KBM-7 (cell line): Measurements from ENCODE around the gene PRIMPOL.
"Not testable (repeated sequence)": the region's sequence is repeated elsewhere in the genome, so short reads cannot be mapped to it uniquely, and the experiment has no call there.

ENCODE experiments used
- DNase-seq: peaks from one replicate; pipeline ENCODE4 v3.0.0-alpha.2; 2015
- in situ Hi-C: fragments of 300-500 bp; cut with MboI; formaldehyde crosslinking; loops from 2 replicates; pipeline ENCODE4 v1.14.3; 2020; ENCODE audit warnings: low sequenced_read_pairs, low pct_unique_long_range_greater_than_20kb, mixed read lengths

The PRIMPOL gene

GRCh38 chr4:184740980-184741391 is 91.4 kb downstream of the PRIMPOL start:
- in situ Hi-C loops, result loop anchor here (25.0 kb wide), 1 partner anchor 371 kb away; no protein-coding TSS in a partner anchor
- no peak for DNase-seq

- in situ Hi-C loops, result loop anchor here (25.0 kb wide), 1 partner anchor 371 kb away; no protein-coding TSS in a partner anchor
- DNase-seq, result not testable (repeated sequence)
These were observed 92.1 kb downstream of the PRIMPOL start for GRCh38 chr4:184741651-184742050.

- no peak for DNase-seq
- in situ Hi-C loops, result loop anchor here (25.0 kb wide), 1 partner anchor 369 kb away; no protein-coding TSS in a partner anchor
These were observed 94.1 kb downstream of the PRIMPOL start for GRCh38 chr4:184743650-184744049.

- no peak for DNase-seq
- in situ Hi-C loops, result loop anchor here (25.0 kb wide), 1 partner anchor 368 kb away; no protein-coding TSS in a partner anchor
These were observed 94.7 kb downstream of the PRIMPOL start for GRCh38 chr4:184744236-184744635.
